ENCODE measurements around the gene TEX38.

TEX38 gene

DNA sequence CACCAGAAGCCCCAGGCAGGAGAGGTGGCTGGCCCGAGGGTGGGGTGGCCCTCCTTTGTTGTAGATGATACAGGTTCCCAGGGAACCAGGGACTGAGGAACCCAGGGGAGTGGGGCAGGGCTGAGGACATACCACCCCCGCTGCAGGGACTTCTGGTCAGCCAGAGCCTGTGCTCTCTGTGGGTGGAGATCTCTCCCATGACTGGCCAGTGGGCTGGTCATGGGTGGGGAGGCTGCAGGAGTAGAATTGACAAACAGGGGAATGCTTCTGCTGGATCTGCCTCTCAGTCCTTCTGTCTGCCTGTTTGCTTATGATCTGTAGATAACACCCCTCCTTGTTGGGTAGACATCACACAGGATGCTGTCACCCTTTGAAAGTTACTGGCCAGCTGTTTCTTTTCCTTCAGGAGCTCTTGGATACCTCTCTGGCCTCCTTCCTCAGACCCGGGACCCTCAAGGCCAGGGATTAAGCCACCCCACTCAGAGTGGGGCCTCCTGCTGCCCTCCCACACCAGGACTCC is 50.1 kb downstream of the TEX38 start:
- H3K9me3 ChIP-seq: no peaks in the 10 kb centered on the region
- H3K4me3 ChIP-seq (ENCODE audit: low read depth, low read length): no peak overlapping the region
- DNase-seq: no peak
- TF ChIP-seq, protein P1, sequence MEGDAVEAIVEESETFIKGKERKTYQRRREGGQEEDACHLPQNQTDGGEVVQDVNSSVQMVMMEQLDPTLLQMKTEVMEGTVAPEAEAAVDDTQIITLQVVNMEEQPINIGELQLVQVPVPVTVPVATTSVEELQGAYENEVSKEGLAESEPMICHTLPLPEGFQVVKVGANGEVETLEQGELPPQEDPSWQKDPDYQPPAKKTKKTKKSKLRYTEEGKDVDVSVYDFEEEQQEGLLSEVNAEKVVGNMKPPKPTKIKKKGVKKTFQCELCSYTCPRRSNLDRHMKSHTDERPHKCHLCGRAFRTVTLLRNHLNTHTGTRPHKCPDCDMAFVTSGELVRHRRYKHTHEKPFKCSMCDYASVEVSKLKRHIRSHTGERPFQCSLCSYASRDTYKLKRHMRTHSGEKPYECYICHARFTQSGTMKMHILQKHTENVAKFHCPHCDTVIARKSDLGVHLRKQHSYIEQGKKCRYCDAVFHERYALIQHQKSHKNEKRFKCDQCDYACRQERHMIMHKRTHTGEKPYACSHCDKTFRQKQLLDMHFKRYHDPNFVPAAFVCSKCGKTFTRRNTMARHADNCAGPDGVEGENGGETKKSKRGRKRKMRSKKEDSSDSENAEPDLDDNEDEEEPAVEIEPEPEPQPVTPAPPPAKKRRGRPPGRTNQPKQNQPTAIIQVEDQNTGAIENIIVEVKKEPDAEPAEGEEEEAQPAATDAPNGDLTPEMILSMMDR (IDR thresholded peaks at IDR 0.05; ENCODE audit: low read depth, low read length): no peak
- H3K4me1 ChIP-seq: no peaks in the 10 kb centered on the region
- no peaks in the 10 kb centered on the region for H3K27me3 ChIP-seq
- no peaks in the 10 kb centered on the region for H3K36me3 ChIP-seq
